GM23338 (cell line): ENCODE results near the gene DNAJC16. TPM values are rescaled to one million over a fixed set of nuclear protein-coding genes. Genes with fewer than 3 reads are reported as not detected.

Experiments used
- ATAC-seq: fragments of 200-7000 bp; cut with Tn5 transposase; 3 replicates; pipeline ENCODE4 v1.9.1; 2020
- DNase-seq: peaks from one replicate; pipeline ENCODE4 v3.0.0-alpha.2; 2015; ENCODE audit warnings: low spot score
- H2AFZ ChIP-seq: fragments of 200-600 bp; sonication (generic); 2 replicates; pipeline ENCODE4 v1.8.0; 2016; ENCODE audit warnings: antibody characterized with exemption, mild to moderate bottlenecking, moderate library complexity
- H3F3A ChIP-seq: fragments of 200-600 bp; sonication (generic); replicated peaks from 2 replicates; pipeline ENCODE4 v1.8.0; 2017; ENCODE audit warnings: antibody characterized with exemption, mixed run types, low read depth
- H3K27ac ChIP-seq: fragments of 200-600 bp; sonication (generic); 2 replicates; pipeline ENCODE4 v1.6.1; 2016; ENCODE audit warnings: low read depth
- H3K27me3 ChIP-seq: fragments of 200-600 bp; sonication (generic); 2 replicates; pipeline ENCODE4 v1.8.0; 2016; ENCODE audit warnings: mild to moderate bottlenecking, mixed run types, moderate library complexity; ENCODE audit not compliant: insufficient read depth
- H3K36me3 ChIP-seq: fragments of 200-600 bp; sonication (generic); 2 replicates; pipeline ENCODE4 v1.8.0; 2016; ENCODE audit warnings: mild to moderate bottlenecking; ENCODE audit not compliant: insufficient read depth
- H3K4me1 ChIP-seq: fragments of 200-600 bp; sonication (generic); 2 replicates; pipeline ENCODE4 v1.8.0; 2016; ENCODE audit warnings: mild to moderate bottlenecking, moderate library complexity; ENCODE audit not compliant: insufficient read depth
- H3K4me2 ChIP-seq: fragments of 200-600 bp; sonication (generic); 2 replicates; pipeline ENCODE4 v1.7.1; 2017; ENCODE audit warnings: mixed run types
- H3K4me3 ChIP-seq: fragments of 200-600 bp; sonication (generic); 2 replicates; pipeline ENCODE4 v1.6.1; 2016; ENCODE audit warnings: mixed run types
- H3K79me2 ChIP-seq: fragments of 200-600 bp; sonication (generic); replicated peaks from 2 replicates; pipeline ENCODE4 v1.8.0; 2017; ENCODE audit warnings: mild to moderate bottlenecking; ENCODE audit not compliant: insufficient read depth
- H3K9me2 ChIP-seq: fragments of 200-600 bp; sonication (generic); 2 replicates; pipeline ENCODE4 v1.8.0; 2017; ENCODE audit not compliant: insufficient read depth
- H4K20me1 ChIP-seq: fragments of 200-600 bp; sonication (generic); replicated peaks from 2 replicates; pipeline ENCODE4 v1.8.0; 2017; ENCODE audit warnings: mild to moderate bottlenecking; ENCODE audit not compliant: insufficient read depth
- H3K27ac Mint-ChIP-seq: 2 replicates; pipeline ENCODE4 v1.8.0; 2020; ENCODE audit warnings: inconsistent platforms, mild to moderate bottlenecking, moderate library complexity, mixed read lengths
- H3K27me3 Mint-ChIP-seq: 3 replicates; pipeline ENCODE4 v1.8.0; 2022; ENCODE audit warnings: low read depth, mild to moderate bottlenecking, moderate library complexity, mixed read lengths, inconsistent platforms; ENCODE audit not compliant: insufficient read depth, poor library complexity
- H3K36me3 Mint-ChIP-seq: 3 replicates; pipeline ENCODE4 v1.8.0; 2021; ENCODE audit warnings: low read depth, mild to moderate bottlenecking, inconsistent platforms, moderate library complexity, mixed read lengths
- H3K4me1 Mint-ChIP-seq: 3 replicates; pipeline ENCODE4 v1.8.0; 2020; ENCODE audit warnings: mild to moderate bottlenecking, inconsistent platforms, mixed read lengths
- H3K4me3 Mint-ChIP-seq: 3 replicates; pipeline ENCODE4 v1.8.0; 2021; ENCODE audit warnings: moderate library complexity, mild to moderate bottlenecking, inconsistent platforms, mixed read lengths
- H3K9me3 Mint-ChIP-seq: 3 replicates; pipeline ENCODE4 v1.8.0; 2020; ENCODE audit warnings: moderate library complexity, mild to moderate bottlenecking, inconsistent platforms, mixed read lengths
- CREB1 ChIP-seq: fragments of 250-450 bp; sonication (Bioruptor Pico); IDR thresholded peaks from 2 replicates; pipeline ENCODE4 v1.5.0; 2020; ENCODE audit warnings: low read depth, mild to moderate bottlenecking, moderate library complexity
- EZH2phosphoT487 ChIP-seq: fragments of 200-600 bp; sonication (generic); IDR thresholded peaks from one replicate; pipeline ENCODE4 v1.8.1; 2018; ENCODE audit warnings: antibody characterized with exemption; ENCODE audit not compliant: unreplicated experiment
- JUNB ChIP-seq: IDR thresholded peaks from one replicate; pipeline ENCODE4 v1.6.1; 2016; ENCODE audit warnings: antibody characterized with exemption; ENCODE audit not compliant: unreplicated experiment
- POLR2AphosphoS5 ChIP-seq: IDR thresholded peaks from 2 replicates; pipeline ENCODE4 v1.6.1; 2016; ENCODE audit warnings: antibody characterized with exemption, low read depth
- STAT1 ChIP-seq: IDR thresholded peaks from one replicate; pipeline ENCODE4 v1.6.1; 2016; ENCODE audit warnings: antibody characterized with exemption; ENCODE audit not compliant: unreplicated experiment
- ZNF331 ChIP-seq: fragments of 250-450 bp; sonication (Bioruptor Pico); IDR thresholded peaks from 2 replicates; pipeline ENCODE4 v1.5.0; 2020; ENCODE audit warnings: low read depth, mild to moderate bottlenecking, moderate library complexity
- polyA plus RNA-seq: library from polyadenylated mRNA; unstranded; fragments of >200 nt; fragmentation: Nextera tagmentation; extraction: Ambion mirVana; gene quantifications from 2 replicates; pipeline ENCODE4 v1.2.1, GENCODE V29; 2016
- total RNA-seq: library from RNA; depleted of rRNA; stranded (reverse); fragments of >200 nt; shearing (Covaris generic); gene quantifications from 2 replicates; pipeline ENCODE4 v1.2.3, GENCODE V29; 2014
- TF ChIP-seq, protein P1 (sequence below): IDR thresholded peaks from 2 replicates; pipeline ENCODE4 v1.6.1; 2016; ENCODE audit warnings: antibody characterized with exemption

Gene DNAJC16
- total and polyA plus RNA-seq, 2 experiments from 2014 or later = 6.3 to 18.0 TPM

DNA sequence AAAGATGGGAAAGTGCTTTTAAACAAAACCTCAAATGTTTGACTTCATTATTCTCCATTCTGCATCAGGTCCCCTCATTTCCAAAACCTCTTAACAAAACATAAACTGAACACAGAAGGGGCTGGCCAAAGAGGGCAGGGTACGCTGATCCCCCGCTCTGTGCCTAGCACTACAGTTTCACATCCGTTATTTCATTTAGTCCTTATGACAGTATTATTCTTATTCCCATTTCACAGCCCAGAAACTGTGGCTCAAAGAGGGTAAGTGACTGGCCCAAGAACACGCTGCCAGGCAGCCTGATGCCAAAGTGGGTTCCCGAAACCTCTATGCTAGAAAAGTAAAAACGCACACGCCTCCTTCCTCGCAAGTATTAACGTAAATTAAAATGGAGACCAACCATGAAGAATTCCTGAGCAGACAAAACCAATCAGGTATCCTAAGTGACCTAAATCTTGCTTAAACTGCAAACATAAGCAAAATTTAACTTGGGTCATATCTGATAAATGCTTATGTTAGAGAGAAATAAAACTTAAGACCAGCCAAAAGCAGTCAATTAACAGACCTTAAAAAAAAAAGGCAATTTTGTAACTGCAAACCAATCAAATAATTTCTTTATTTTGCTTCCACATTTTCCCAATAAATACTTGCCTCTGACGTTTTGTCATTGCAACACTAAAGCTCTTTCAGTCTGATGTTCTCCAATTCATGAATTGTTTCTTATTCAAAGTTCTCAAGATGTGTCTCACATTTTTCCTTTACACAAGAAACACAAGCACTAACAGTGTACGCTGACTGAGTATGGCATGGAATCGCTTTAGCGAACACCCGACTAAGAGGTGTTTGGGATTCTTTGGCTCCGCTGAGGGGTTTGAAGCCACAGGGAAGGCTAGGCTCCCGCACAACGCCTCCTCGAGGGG, 3.3 kb upstream of the DNAJC16 start:
- Histone ChIP-seq H3K9me2 (no peaks in the 10 kb centered on the region), H3K27me3 (no peaks in the 10 kb centered on the region), H2AFZ (peak overlapping the region; percentile 84; the same call in 1 of the 2 replicates), H3K79me2 (peaks cover 36% of the 10 kb centered on the region), H3K36me3 (no peaks in the 10 kb centered on the region), H3K4me3 (peak overlapping the region; percentile 70), H3K27ac (peak overlapping the region; percentile 39; the same call in 1 of the 2 replicates), H3K4me2 (peak overlapping the region; percentile 78), H4K20me1 (peaks cover 6% of the 10 kb centered on the region; the same call in 1 of the 2 replicates), H3K4me1 (peaks cover 15% of the 10 kb centered on the region), H3F3A (0 out of 2 replicates have a peak, but pooled peaks cover 2% of the 10 kb centered on the region)
- Mint-ChIP-seq H3K9me3 (no peaks in the 10 kb centered on the region), H3K27ac (peak overlapping the region; percentile 96), H3K4me1 (peaks cover 39% of the 10 kb centered on the region), H3K4me3 (peak overlapping the region; percentile 83), H3K27me3 (peaks cover 7% of the 10 kb centered on the region), H3K36me3 (no peaks in the 10 kb centered on the region; the same call in 2 of the 3 replicates)
- ATAC-seq (peak; percentile 5), DNase-seq (no peak)
- TF ChIP-seq CREB1 (CRISPR knock-in tag) = no peak
- no peak for TF ChIP-seq STAT1
- TF ChIP-seq EZH2phosphoT487 = no peak
- TF ChIP-seq ZNF331 (CRISPR knock-in tag) = no peak
- no peak for TF ChIP-seq JUNB
- no peak for TF ChIP-seq POLR2AphosphoS5

DNA sequence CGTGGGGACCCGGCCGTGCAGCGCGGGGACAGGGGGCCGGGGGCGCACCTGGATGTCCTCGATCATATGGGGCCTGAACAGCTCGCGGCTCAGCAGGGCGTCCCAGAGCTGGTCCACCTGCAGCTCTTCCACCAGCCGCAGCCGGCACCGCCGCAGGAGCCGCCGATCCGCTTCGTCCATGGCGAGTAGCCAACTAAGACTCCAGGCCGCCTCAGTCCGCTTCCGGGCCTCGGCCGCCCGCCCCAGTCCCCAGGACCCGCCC, 2.7 kb upstream of the DNAJC16 start, which contains the start of gene CASP9:
Gene CASP9, minus strand, starts transcription at position 195 of the 262 bp plus-strand sequence. Its CDS starts 15 bp downstream, at position 180.
- Histone ChIP-seq H4K20me1 (peaks cover 6% of the 10 kb centered on the region; the same call in 1 of the 2 replicates), H3K27me3 (no peaks in the 10 kb centered on the region), H3K79me2 (peaks cover 42% of the 10 kb centered on the region), H3K9me2 (no peaks in the 10 kb centered on the region), H3K4me1 (peaks cover 15% of the 10 kb centered on the region), H3F3A (no peaks in the 10 kb centered on the region), H3K36me3 (no peaks in the 10 kb centered on the region), H3K4me3 (peak within 1 kb of the TSS; percentile 73), H3K27ac (peak within 1 kb of the TSS; percentile 39; the same call in 1 of the 2 replicates), H3K4me2 (peak within 1 kb of the TSS; percentile 81), H2AFZ (peak within 1 kb of the TSS; percentile 94; the same call in 1 of the 2 replicates)
- Mint-ChIP-seq H3K27ac (peak within 1 kb of the TSS; percentile 100), H3K36me3 (no peaks in the 10 kb centered on the region; the same call in 2 of the 3 replicates), H3K27me3 (peaks cover 7% of the 10 kb centered on the region), H3K9me3 (no peaks in the 10 kb centered on the region), H3K4me1 (peaks cover 39% of the 10 kb centered on the region), H3K4me3 (peak within 1 kb of the TSS; percentile 83)
- peak; percentile 87 for TF ChIP-seq POLR2AphosphoS5
- TF ChIP-seq JUNB = no peak
- DNase-seq = no peak
- ATAC-seq = peak; percentile 59

DNA sequence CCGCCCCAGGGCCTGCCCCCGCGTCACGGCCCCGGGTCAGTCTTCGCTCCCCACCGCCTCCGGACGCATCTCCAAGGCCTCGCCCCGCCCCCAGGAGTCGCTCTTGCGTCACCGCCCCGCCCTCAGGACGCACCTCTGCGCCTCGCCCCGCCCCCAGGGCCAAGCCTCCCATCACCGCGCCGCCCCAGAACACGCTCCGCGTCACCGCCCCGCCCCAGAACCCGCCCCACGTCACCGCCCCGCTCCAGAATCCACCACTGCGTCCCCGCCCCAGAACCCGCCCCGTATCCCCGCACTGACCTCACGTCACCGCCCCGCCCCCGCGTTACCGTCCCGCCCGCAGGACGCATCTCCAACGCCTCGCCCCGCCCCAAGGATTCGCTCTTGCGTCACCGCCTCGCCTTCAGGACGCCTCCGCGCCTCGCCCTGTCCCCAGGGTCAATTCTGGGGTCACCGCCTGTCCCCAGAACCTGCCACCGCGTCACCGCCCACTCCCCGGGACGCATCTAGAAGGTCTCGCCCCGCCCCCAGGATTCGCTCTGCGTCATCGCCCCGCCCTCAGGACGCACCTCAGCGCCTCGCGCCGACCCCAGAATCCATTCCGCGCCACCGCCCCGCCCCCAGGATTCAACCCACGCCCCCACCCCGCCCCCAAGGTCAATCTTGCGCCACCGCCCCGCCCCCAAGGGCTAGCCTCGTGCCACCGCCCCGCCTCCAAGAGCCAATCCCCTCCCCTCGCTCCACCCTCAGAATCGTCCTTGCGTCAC, 2.2 kb upstream of the DNAJC16 start:
- Histone ChIP-seq H3K9me2 (no peaks in the 10 kb centered on the region), H3K79me2 (peaks cover 46% of the 10 kb centered on the region), H3F3A (no peaks in the 10 kb centered on the region), H3K36me3 (no peaks in the 10 kb centered on the region), H4K20me1 (peaks cover 6% of the 10 kb centered on the region; the same call in 1 of the 2 replicates), H3K4me2 (no peak overlapping the region), H3K4me1 (peaks cover 15% of the 10 kb centered on the region), H3K27ac (no peak overlapping the region), H2AFZ (no peak overlapping the region), H3K4me3 (peak overlapping the region; percentile 70), H3K27me3 (no peaks in the 10 kb centered on the region)
- Mint-ChIP-seq H3K36me3 (no peaks in the 10 kb centered on the region; the same call in 2 of the 3 replicates), H3K9me3 (no peaks in the 10 kb centered on the region), H3K27me3 (peaks cover 7% of the 10 kb centered on the region), H3K27ac (peak overlapping the region; percentile 100), H3K4me3 (peak overlapping the region; percentile 83), H3K4me1 (peaks cover 39% of the 10 kb centered on the region)
- DNase-seq = peak; percentile 100
- ATAC-seq = peak; percentile 10
- TF ChIP-seq, protein P1, sequence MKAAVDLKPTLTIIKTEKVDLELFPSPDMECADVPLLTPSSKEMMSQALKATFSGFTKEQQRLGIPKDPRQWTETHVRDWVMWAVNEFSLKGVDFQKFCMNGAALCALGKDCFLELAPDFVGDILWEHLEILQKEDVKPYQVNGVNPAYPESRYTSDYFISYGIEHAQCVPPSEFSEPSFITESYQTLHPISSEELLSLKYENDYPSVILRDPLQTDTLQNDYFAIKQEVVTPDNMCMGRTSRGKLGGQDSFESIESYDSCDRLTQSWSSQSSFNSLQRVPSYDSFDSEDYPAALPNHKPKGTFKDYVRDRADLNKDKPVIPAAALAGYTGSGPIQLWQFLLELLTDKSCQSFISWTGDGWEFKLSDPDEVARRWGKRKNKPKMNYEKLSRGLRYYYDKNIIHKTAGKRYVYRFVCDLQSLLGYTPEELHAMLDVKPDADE = no peak
- TF ChIP-seq CREB1 (CRISPR knock-in tag) = peak; percentile 89
